ENCODE data around the gene SRRM1. TPM values are rescaled to one million over a fixed set of nuclear protein-coding genes. Genes with fewer than 3 reads are reported as not detected.

Gene SRRM1
- total RNA-seq, 1 experiment from 2014 or later, result 228 TPM

DNA sequence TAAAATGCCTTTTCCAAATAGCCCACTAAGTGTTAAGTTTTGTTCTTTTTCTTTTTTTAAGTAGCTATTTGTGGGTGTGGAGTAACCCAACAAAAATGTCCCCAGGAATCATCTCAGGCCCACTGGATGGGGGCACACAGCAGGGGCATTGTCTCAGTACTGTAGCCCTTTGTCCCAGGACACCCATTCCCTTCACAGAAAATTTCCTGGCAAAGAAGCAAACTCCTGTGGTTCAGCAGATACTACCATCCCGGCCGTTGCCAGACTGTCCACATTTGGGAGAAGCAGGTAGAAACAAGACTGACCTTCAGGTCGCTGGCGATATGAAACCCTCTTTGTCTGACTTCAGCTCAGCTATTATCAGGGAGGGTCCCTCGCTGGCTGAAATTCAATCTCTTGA lies 23.7 kb upstream of the SRRM1 start (continued):
- TF ChIP-seq, protein P1, sequence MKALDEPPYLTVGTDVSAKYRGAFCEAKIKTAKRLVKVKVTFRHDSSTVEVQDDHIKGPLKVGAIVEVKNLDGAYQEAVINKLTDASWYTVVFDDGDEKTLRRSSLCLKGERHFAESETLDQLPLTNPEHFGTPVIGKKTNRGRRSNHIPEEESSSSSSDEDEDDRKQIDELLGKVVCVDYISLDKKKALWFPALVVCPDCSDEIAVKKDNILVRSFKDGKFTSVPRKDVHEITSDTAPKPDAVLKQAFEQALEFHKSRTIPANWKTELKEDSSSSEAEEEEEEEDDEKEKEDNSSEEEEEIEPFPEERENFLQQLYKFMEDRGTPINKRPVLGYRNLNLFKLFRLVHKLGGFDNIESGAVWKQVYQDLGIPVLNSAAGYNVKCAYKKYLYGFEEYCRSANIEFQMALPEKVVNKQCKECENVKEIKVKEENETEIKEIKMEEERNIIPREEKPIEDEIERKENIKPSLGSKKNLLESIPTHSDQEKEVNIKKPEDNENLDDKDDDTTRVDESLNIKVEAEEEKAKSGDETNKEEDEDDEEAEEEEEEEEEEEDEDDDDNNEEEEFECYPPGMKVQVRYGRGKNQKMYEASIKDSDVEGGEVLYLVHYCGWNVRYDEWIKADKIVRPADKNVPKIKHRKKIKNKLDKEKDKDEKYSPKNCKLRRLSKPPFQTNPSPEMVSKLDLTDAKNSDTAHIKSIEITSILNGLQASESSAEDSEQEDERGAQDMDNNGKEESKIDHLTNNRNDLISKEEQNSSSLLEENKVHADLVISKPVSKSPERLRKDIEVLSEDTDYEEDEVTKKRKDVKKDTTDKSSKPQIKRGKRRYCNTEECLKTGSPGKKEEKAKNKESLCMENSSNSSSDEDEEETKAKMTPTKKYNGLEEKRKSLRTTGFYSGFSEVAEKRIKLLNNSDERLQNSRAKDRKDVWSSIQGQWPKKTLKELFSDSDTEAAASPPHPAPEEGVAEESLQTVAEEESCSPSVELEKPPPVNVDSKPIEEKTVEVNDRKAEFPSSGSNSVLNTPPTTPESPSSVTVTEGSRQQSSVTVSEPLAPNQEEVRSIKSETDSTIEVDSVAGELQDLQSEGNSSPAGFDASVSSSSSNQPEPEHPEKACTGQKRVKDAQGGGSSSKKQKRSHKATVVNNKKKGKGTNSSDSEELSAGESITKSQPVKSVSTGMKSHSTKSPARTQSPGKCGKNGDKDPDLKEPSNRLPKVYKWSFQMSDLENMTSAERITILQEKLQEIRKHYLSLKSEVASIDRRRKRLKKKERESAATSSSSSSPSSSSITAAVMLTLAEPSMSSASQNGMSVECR (CRISPR knock-in tag; IDR thresholded peaks at IDR 0.05; ENCODE audit: borderline replicate concordance), result no peak
- TF ChIP-seq RORB (CRISPR knock-in tag; IDR thresholded peaks at IDR 0.05) (no peak), ZBTB21 (CRISPR knock-in tag; IDR thresholded peaks at IDR 0.05; ENCODE audit: borderline replicate concordance) (no peak), MXD4 (CRISPR knock-in tag; IDR thresholded peaks at IDR 0.05; ENCODE audit: borderline replicate concordance) (no peak)

DNA sequence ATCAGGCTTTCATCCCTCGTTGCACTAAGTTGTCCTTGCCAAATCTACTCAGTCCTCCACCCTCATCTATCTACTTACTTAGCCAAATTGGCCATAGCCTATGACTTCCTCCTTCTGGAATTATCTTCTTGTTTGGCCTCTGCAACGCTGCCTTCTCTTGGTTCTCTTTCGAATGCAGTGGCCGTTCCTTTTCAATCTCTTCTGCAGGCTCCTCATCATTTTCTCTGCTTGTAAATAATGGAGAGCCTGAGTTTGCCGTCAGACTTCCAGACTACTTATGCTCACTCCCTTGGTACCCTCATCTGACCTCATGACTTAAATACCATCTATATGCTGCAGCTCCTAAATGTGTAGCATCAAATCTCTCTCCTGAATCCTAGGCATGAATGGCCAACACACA lies 22.4 kb upstream of the SRRM1 start:
- no peaks in the 10 kb centered on the region for H3K36me3 Mint-ChIP-seq
- no peaks in the 10 kb centered on the region for H3K4me1 Mint-ChIP-seq
- TF ChIP-seq GTF2I (CRISPR knock-in tag; conservative IDR thresholded peaks at IDR 0.05), result no peak
- TF ChIP-seq ZNF121 (CRISPR knock-in tag; IDR thresholded peaks at IDR 0.05), result no peak
- TF ChIP-seq, protein P2, sequence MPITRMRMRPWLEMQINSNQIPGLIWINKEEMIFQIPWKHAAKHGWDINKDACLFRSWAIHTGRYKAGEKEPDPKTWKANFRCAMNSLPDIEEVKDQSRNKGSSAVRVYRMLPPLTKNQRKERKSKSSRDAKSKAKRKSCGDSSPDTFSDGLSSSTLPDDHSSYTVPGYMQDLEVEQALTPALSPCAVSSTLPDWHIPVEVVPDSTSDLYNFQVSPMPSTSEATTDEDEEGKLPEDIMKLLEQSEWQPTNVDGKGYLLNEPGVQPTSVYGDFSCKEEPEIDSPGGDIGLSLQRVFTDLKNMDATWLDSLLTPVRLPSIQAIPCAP (CRISPR knock-in tag; IDR thresholded peaks at IDR 0.05), result no peak
- no peak for TF ChIP-seq FOXP1 (CRISPR knock-in tag; IDR thresholded peaks at IDR 0.05; ENCODE audit: borderline replicate concordance)
- no peak for TF ChIP-seq FOXK1 (CRISPR knock-in tag; IDR thresholded peaks at IDR 0.05)
- TF ChIP-seq, protein P3, sequence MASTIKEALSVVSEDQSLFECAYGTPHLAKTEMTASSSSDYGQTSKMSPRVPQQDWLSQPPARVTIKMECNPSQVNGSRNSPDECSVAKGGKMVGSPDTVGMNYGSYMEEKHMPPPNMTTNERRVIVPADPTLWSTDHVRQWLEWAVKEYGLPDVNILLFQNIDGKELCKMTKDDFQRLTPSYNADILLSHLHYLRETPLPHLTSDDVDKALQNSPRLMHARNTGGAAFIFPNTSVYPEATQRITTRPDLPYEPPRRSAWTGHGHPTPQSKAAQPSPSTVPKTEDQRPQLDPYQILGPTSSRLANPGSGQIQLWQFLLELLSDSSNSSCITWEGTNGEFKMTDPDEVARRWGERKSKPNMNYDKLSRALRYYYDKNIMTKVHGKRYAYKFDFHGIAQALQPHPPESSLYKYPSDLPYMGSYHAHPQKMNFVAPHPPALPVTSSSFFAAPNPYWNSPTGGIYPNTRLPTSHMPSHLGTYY (CRISPR knock-in tag; IDR thresholded peaks at IDR 0.05), result no peak
- no peak for DNase-seq (ENCODE audit: low spot score)
- H3K27ac Mint-ChIP-seq, result no peak overlapping the region
- CTCF ChIA-PET, result interaction anchor here (1.2 to 1.6 kb wide), 2 partner anchors 33 to 205 kb away, joined by 4 to 5 read pairs; partner anchors contain the start of gene NIPAL3
- H3K27me3 Mint-ChIP-seq (ENCODE audit: low read depth), result no peaks in the 10 kb centered on the region
- POLR2A ChIA-PET, result no interaction called here
- ATAC-seq, result no peak
- H3K4me3 Mint-ChIP-seq, result no peak overlapping the region
- peaks cover 4% of the 10 kb centered on the region for H3K9me3 Mint-ChIP-seq

DNA sequence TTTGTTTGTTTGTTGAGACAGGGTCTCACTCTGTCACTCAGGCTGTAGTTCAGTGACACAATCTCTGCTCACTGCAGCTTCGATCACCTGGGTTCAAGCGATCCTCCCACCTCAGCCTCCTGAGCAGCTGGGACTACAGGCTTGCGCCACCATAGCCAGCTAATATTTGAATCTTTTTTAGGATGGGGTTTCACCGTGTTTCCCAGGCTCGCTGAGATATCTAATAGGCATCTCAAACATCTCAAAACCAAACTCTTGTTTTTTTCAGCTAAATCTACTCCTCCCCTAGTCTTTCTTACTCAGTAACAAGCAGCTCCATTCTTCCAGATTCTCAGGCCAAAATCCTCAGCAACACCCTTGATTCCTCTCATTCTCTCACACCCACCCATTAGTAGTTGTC lies 22.0 kb upstream of the SRRM1 start:
- CTCF ChIA-PET, result interaction anchor here (1.2 to 1.6 kb wide), 2 partner anchors 34 to 206 kb away, joined by 4 to 5 read pairs; partner anchors contain the start of gene NIPAL3
- Mint-ChIP-seq H3K4me3 (no peak overlapping the region), H3K27me3 (ENCODE audit: low read depth) (no peaks in the 10 kb centered on the region), H3K27ac (no peak overlapping the region), H3K36me3 (no peaks in the 10 kb centered on the region), H3K9me3 (peaks cover 4% of the 10 kb centered on the region), H3K4me1 (no peaks in the 10 kb centered on the region)
- ATAC-seq, result no peak
- POLR2A ChIA-PET, result interaction anchor here (0.6 kb wide), 1 partner anchor 91 kb away, joined by 6 read pairs; no protein-coding TSS in a partner anchor
- no peak for DNase-seq (ENCODE audit: low spot score)
- TF ChIP-seq NR2C2 (CRISPR knock-in tag; IDR thresholded peaks at IDR 0.05) (no peak), JAZF1 (CRISPR knock-in tag; IDR thresholded peaks at IDR 0.05) (no peak), TEAD1 (CRISPR knock-in tag; IDR thresholded peaks at IDR 0.05) (no peak)
- TF ChIP-seq, protein P4, sequence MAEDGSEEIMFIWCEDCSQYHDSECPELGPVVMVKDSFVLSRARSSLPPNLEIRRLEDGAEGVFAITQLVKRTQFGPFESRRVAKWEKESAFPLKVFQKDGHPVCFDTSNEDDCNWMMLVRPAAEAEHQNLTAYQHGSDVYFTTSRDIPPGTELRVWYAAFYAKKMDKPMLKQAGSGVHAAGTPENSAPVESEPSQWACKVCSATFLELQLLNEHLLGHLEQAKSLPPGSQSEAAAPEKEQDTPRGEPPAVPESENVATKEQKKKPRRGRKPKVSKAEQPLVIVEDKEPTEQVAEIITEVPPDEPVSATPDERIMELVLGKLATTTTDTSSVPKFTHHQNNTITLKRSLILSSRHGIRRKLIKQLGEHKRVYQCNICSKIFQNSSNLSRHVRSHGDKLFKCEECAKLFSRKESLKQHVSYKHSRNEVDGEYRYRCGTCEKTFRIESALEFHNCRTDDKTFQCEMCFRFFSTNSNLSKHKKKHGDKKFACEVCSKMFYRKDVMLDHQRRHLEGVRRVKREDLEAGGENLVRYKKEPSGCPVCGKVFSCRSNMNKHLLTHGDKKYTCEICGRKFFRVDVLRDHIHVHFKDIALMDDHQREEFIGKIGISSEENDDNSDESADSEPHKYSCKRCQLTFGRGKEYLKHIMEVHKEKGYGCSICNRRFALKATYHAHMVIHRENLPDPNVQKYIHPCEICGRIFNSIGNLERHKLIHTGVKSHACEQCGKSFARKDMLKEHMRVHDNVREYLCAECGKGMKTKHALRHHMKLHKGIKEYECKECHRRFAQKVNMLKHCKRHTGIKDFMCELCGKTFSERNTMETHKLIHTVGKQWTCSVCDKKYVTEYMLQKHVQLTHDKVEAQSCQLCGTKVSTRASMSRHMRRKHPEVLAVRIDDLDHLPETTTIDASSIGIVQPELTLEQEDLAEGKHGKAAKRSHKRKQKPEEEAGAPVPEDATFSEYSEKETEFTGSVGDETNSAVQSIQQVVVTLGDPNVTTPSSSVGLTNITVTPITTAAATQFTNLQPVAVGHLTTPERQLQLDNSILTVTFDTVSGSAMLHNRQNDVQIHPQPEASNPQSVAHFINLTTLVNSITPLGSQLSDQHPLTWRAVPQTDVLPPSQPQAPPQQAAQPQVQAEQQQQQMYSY (CRISPR knock-in tag; IDR thresholded peaks at IDR 0.05), result no peak
- TF ChIP-seq, protein P5, sequence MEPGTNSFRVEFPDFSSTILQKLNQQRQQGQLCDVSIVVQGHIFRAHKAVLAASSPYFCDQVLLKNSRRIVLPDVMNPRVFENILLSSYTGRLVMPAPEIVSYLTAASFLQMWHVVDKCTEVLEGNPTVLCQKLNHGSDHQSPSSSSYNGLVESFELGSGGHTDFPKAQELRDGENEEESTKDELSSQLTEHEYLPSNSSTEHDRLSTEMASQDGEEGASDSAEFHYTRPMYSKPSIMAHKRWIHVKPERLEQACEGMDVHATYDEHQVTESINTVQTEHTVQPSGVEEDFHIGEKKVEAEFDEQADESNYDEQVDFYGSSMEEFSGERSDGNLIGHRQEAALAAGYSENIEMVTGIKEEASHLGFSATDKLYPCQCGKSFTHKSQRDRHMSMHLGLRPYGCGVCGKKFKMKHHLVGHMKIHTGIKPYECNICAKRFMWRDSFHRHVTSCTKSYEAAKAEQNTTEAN (CRISPR knock-in tag; IDR thresholded peaks at IDR 0.05), result no peak
- TF ChIP-seq, protein P6, sequence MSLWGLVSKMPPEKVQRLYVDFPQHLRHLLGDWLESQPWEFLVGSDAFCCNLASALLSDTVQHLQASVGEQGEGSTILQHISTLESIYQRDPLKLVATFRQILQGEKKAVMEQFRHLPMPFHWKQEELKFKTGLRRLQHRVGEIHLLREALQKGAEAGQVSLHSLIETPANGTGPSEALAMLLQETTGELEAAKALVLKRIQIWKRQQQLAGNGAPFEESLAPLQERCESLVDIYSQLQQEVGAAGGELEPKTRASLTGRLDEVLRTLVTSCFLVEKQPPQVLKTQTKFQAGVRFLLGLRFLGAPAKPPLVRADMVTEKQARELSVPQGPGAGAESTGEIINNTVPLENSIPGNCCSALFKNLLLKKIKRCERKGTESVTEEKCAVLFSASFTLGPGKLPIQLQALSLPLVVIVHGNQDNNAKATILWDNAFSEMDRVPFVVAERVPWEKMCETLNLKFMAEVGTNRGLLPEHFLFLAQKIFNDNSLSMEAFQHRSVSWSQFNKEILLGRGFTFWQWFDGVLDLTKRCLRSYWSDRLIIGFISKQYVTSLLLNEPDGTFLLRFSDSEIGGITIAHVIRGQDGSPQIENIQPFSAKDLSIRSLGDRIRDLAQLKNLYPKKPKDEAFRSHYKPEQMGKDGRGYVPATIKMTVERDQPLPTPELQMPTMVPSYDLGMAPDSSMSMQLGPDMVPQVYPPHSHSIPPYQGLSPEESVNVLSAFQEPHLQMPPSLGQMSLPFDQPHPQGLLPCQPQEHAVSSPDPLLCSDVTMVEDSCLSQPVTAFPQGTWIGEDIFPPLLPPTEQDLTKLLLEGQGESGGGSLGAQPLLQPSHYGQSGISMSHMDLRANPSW (CRISPR knock-in tag; conservative IDR thresholded peaks at IDR 0.05; ENCODE audit: low read depth), result no peak
- TF ChIP-seq, protein P7, sequence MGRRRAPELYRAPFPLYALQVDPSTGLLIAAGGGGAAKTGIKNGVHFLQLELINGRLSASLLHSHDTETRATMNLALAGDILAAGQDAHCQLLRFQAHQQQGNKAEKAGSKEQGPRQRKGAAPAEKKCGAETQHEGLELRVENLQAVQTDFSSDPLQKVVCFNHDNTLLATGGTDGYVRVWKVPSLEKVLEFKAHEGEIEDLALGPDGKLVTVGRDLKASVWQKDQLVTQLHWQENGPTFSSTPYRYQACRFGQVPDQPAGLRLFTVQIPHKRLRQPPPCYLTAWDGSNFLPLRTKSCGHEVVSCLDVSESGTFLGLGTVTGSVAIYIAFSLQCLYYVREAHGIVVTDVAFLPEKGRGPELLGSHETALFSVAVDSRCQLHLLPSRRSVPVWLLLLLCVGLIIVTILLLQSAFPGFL (CRISPR knock-in tag; IDR thresholded peaks at IDR 0.05; ENCODE audit: borderline replicate concordance), result no peak

Data from WTC11 (cell line).